Mesodermal cell (in vitro differentiated cells): ENCODE measurements around the gene FBN2.

Experiments used
- H3K27ac ChIP-seq: 2 replicates; pipeline ENCODE4 v1.7.0; 2013; ENCODE audit warnings: mild to moderate bottlenecking, low read depth, low read length, moderate library complexity; ENCODE audit not compliant: severe bottlenecking
- H3K36me3 ChIP-seq: 2 replicates; pipeline ENCODE4 v1.7.1; 2013; ENCODE audit warnings: mild to moderate bottlenecking, low read length, moderate library complexity; ENCODE audit not compliant: control insufficient read depth, insufficient read depth
- H3K4me1 ChIP-seq: one replicate; pipeline ENCODE4 v1.7.1; 2013; ENCODE audit warnings: mild to moderate bottlenecking, low read length; ENCODE audit not compliant: insufficient read depth, control insufficient read depth, poor library complexity, severe bottlenecking
- H3K4me3 ChIP-seq: 2 replicates; pipeline ENCODE4 v1.7.0; 2013; ENCODE audit warnings: low read length, control low read depth, mild to moderate bottlenecking; ENCODE audit not compliant: insufficient read depth, poor library complexity, severe bottlenecking; ENCODE audit errors: extremely low read depth
- H3K9me3 ChIP-seq: 2 replicates; pipeline ENCODE4 v1.7.1; 2013; ENCODE audit warnings: mild to moderate bottlenecking, low read length, moderate library complexity; ENCODE audit not compliant: control insufficient read depth
- WGBS, 2 experiments: methylation state at CpG; one replicate each; pipeline ENCODE4 v1.1.5; 2013; ENCODE audit warnings: missing lambda C conversion rate in 2 of 2; ENCODE audit not compliant: insufficient coverage in 2 of 2; 5-methylcytosine and 5-hydroxymethylcytosine counted together

Gene FBN2

GRCh38 chr5:128478386-128479368 is 59.4 kb downstream of the FBN2 start:
- Histone ChIP-seq H3K27ac (no peak overlapping the region), H3K9me3 (no peaks in the 10 kb centered on the region), H3K4me3 (no peak overlapping the region), H3K4me1 (no peaks in the 10 kb centered on the region), H3K36me3 (peaks cover 42% of the 10 kb centered on the region)
- 83 to 100% methylated on average over 1 of the region's 6 CpGs for WGBS, 2 experiments

- Histone ChIP-seq H3K36me3 (peaks cover 46% of the 10 kb centered on the region), H3K4me3 (no peak overlapping the region), H3K27ac (no peak overlapping the region), H3K4me1 (no peaks in the 10 kb centered on the region), H3K9me3 (no peaks in the 10 kb centered on the region)
- WGBS, 2 experiments = 94 to 100% methylated on average over 2 of the region's 5 CpGs
Measured at GRCh38 chr5:128477944-128478343, 60.1 kb downstream of the FBN2 start.

- WGBS, 2 experiments = 90 to 100% methylated on average over 1 to 2 of the region's 3 CpGs
- Histone ChIP-seq H3K9me3 (no peaks in the 10 kb centered on the region), H3K4me1 (peaks cover 2% of the 10 kb centered on the region), H3K4me3 (no peak overlapping the region), H3K36me3 (peaks cover 44% of the 10 kb centered on the region), H3K27ac (no peak overlapping the region)
Measured at GRCh38 chr5:128475693-128476092, 62.4 kb downstream of the FBN2 start.

GRCh38 chr5:128472919-128473318 is 65.1 kb downstream of the FBN2 start:
- H3K27ac ChIP-seq = no peak overlapping the region
- no peaks in the 10 kb centered on the region for H3K9me3 ChIP-seq
- peaks cover 52% of the 10 kb centered on the region for H3K36me3 ChIP-seq
- 96% methylated on average over 4 of the region's 4 CpGs; no CpG with 5 or more reads in 1 of the 2 experiments for WGBS, 2 experiments
- peaks cover 10% of the 10 kb centered on the region for H3K4me1 ChIP-seq
- no peak overlapping the region for H3K4me3 ChIP-seq

- Histone ChIP-seq H3K9me3 (no peaks in the 10 kb centered on the region), H3K4me3 (no peak overlapping the region), H3K36me3 (peaks cover 47% of the 10 kb centered on the region), H3K4me1 (peaks cover 10% of the 10 kb centered on the region), H3K27ac (no peak overlapping the region)
- no CpG with 5 or more reads among the region's 2 CpGs for WGBS, 2 experiments
Measured at GRCh38 chr5:128472036-128472435, 66.0 kb downstream of the FBN2 start.

GRCh38 chr5:128470663-128471062 is 67.4 kb downstream of the FBN2 start:
- Histone ChIP-seq H3K36me3 (peaks cover 52% of the 10 kb centered on the region), H3K4me1 (peaks cover 10% of the 10 kb centered on the region), H3K4me3 (no peak overlapping the region), H3K27ac (peak overlapping the region; percentile 80), H3K9me3 (no peaks in the 10 kb centered on the region)
- 100% methylated on average over 1 of the region's 1 CpG; no CpG with 5 or more reads in 1 of the 2 experiments for WGBS, 2 experiments

GRCh38 chr5:128469912-128470311 is 68.1 kb downstream of the FBN2 start:
- 81 to 94% methylated on average over 2 of the region's 2 CpGs for WGBS, 2 experiments
- no peaks in the 10 kb centered on the region for H3K9me3 ChIP-seq
- no peak overlapping the region for H3K4me3 ChIP-seq
- peaks cover 10% of the 10 kb centered on the region for H3K4me1 ChIP-seq
- peaks cover 57% of the 10 kb centered on the region for H3K36me3 ChIP-seq
- H3K27ac ChIP-seq = peak overlapping the region; percentile 80

GRCh38 chr5:128466980-128467379 is 71.1 kb downstream of the FBN2 start:
- Histone ChIP-seq H3K36me3 (peaks cover 54% of the 10 kb centered on the region), H3K4me3 (no peak overlapping the region)

GRCh38 chr5:128466554-128466953 is 71.5 kb downstream of the FBN2 start:
- Histone ChIP-seq H3K4me3 (no peak overlapping the region), H3K27ac (no peak overlapping the region), H3K4me1 (peaks cover 10% of the 10 kb centered on the region), H3K9me3 (no peaks in the 10 kb centered on the region), H3K36me3 (peaks cover 57% of the 10 kb centered on the region)
- 90 to 94% methylated on average over 2 to 3 of the region's 5 CpGs for WGBS, 2 experiments

More at GRCh38 chr5:128466980-128467379, 71.1 kb downstream of the FBN2 start:
- Histone ChIP-seq H3K4me1 (peaks cover 10% of the 10 kb centered on the region), H3K9me3 (no peaks in the 10 kb centered on the region), H3K27ac (no peak overlapping the region)
- 100% methylated on average over 1 of the region's 1 CpG; no CpG with 5 or more reads in 1 of the 2 experiments for WGBS, 2 experiments

GRCh38 chr5:128464596-128464995 is 73.4 kb downstream of the FBN2 start:
- no peaks in the 10 kb centered on the region for H3K9me3 ChIP-seq
- 93% methylated on average over 4 to 7 of the region's 9 CpGs for WGBS, 2 experiments

GRCh38 chr5:128462330-128462729 is 75.7 kb downstream of the FBN2 start:
- no peaks in the 10 kb centered on the region for H3K9me3 ChIP-seq
- H3K4me3 ChIP-seq = no peak overlapping the region
- WGBS, 2 experiments = 83 to 100% methylated on average over 2 of the region's 2 CpGs
- H3K4me1 ChIP-seq = no peaks in the 10 kb centered on the region
- H3K27ac ChIP-seq = no peak overlapping the region
- H3K36me3 ChIP-seq = peaks cover 45% of the 10 kb centered on the region

More at GRCh38 chr5:128464596-128464995, 73.4 kb downstream of the FBN2 start:
- H3K4me1 ChIP-seq = no peaks in the 10 kb centered on the region
- H3K4me3 ChIP-seq = no peak overlapping the region
- peaks cover 53% of the 10 kb centered on the region for H3K36me3 ChIP-seq
- no peak overlapping the region for H3K27ac ChIP-seq
